SK-N-SH (cell line): ENCODE results near the gene KRTAP9-7.

Source experiments
- CHD2 ChIP-seq: fragments of 150-350 bp; IDR thresholded peaks from 2 replicates; pipeline ENCODE4 v1.6.1; 2018; ENCODE audit warnings: low read length; ENCODE audit not compliant: partially characterized antibody
- CTCF ChIP-seq: fragments of 200-600 bp; sonication (generic); IDR thresholded peaks from 2 replicates; pipeline ENCODE4 v1.6.1; 2017; ENCODE audit warnings: antibody characterized with exemption, mild to moderate bottlenecking, moderate library complexity
- ELF1 ChIP-seq: IDR thresholded peaks from 2 replicates; pipeline ENCODE4 v1.4.0; 2012
- EP300 ChIP-seq, 2 experiments: IDR thresholded peaks; 2 replicates each; pipeline versions ENCODE4 v1.4.0 to v1.6.1; 2012; ENCODE audit warnings: borderline replicate concordance in 1 of 2, low read depth in 1 of 2, low read length in 1 of 2
- MEF2A ChIP-seq: IDR thresholded peaks from 2 replicates; pipeline ENCODE4 v1.4.0; 2012; ENCODE audit warnings: low read depth, borderline replicate concordance
- MXI1 ChIP-seq: IDR thresholded peaks from 2 replicates; pipeline ENCODE4 v1.6.1; 2012; ENCODE audit warnings: mild to moderate bottlenecking, low read depth, low read length, improper control_type of control experiment
- RAD21 ChIP-seq: IDR thresholded peaks from 2 replicates; pipeline ENCODE4 v1.6.1; 2012; ENCODE audit warnings: mild to moderate bottlenecking, low read length
- RCOR1 ChIP-seq: fragments of 150-350 bp; IDR thresholded peaks from 2 replicates; pipeline ENCODE4 v1.6.1; 2017; ENCODE audit warnings: antibody characterized with exemption, low read length
- REST ChIP-seq: IDR thresholded peaks from 2 replicates; pipeline ENCODE4 v1.6.1; 2012; ENCODE audit warnings: mild to moderate bottlenecking, low read depth, low read length, moderate library complexity
- TAF1 ChIP-seq: IDR thresholded peaks from 2 replicates; pipeline ENCODE4 v1.6.1; 2012; ENCODE audit warnings: low read depth, mild to moderate bottlenecking, low read length, moderate library complexity, borderline replicate concordance
- TEAD4 ChIP-seq: IDR thresholded peaks from 2 replicates; pipeline ENCODE4 v1.4.0; 2012; ENCODE audit warnings: mild to moderate bottlenecking, borderline replicate concordance; ENCODE audit not compliant: insufficient read depth
- USF1 ChIP-seq: IDR thresholded peaks from 2 replicates; pipeline ENCODE4 v1.4.0; 2012; ENCODE audit warnings: low read depth, borderline replicate concordance
- ZBTB33 ChIP-seq: IDR thresholded peaks from 2 replicates; pipeline ENCODE4 v1.4.0; 2012; ENCODE audit warnings: low read depth, borderline replicate concordance

- no peak for TF ChIP-seq MEF2A
- TF ChIP-seq CTCF: no peak
- TF ChIP-seq MXI1: no peak
- TF ChIP-seq RCOR1: no peak
- no peak for TF ChIP-seq TEAD4
- TF ChIP-seq ELF1: no peak
- no peak for TF ChIP-seq TAF1
- TF ChIP-seq USF1: no peak
- TF ChIP-seq EP300 (IDR thresholded peaks at IDR 0.05; ENCODE audit: borderline replicate concordance in 1 of 2, low read depth in 1 of 2, low read length in 1 of 2): no peak
- TF ChIP-seq RAD21: no peak
- no peak for TF ChIP-seq REST
- no peak for TF ChIP-seq ZBTB33
- no peak for TF ChIP-seq CHD2
These were observed 11.6 kb downstream of the KRTAP9-7 start for GRCh38 chr17:41287050-41287449.
